NCI-H146 (cell line): ENCODE measurements around the gene SELENON.

ENCODE experiments used
- DNase-seq: peaks from one replicate; lab custom pipeline; 2025; lab: John Stamatoyannopoulos, UW

SELENON gene

DNA sequence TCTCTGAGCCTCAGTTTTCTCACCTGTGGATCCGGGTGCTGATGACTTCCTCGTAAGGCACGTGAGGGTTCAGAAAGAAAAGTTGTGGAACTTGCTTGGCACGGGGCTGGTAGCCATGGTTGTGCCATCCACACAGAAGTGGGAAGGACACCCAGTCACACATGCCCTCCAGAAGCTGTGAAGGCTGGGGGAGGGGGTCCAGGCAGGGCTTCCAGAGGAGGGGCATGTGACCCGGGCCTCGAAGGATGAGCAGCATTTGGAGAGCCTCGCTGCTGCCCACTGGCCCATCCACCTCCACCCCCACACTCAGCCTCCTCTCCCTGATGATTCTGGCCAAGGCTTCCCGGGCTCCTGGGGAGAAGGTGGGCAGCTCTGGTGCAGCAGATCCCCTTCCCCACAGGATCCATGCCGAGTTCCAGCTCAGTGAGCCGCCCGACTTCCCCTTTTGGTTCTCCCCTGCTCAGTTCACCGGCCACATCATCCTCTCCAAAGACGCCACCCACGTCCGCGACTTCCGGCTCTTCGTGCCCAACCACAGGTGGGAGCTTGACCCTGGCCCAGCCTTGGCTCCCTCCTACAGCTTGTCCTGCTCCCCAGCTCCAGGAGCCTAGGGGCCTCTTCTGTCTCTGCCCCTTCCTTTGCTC is 9.4 kb downstream of the SELENON start:
- no peak for DNase-seq

GRCh38 chr1:25809929-25810328 is 9.9 kb downstream of the SELENON start:
- DNase-seq = no peak

- DNase-seq = peak; percentile 52
These were observed 10.6 kb downstream of the SELENON start for GRCh38 chr1:25810341-25811299.

- DNase-seq = no peak
These were observed 11.5 kb downstream of the SELENON start for GRCh38 chr1:25811384-25812082.

GRCh38 chr1:25813071-25813733 is 13.2 kb downstream of the SELENON start:
- DNase-seq = no peak

DNA sequence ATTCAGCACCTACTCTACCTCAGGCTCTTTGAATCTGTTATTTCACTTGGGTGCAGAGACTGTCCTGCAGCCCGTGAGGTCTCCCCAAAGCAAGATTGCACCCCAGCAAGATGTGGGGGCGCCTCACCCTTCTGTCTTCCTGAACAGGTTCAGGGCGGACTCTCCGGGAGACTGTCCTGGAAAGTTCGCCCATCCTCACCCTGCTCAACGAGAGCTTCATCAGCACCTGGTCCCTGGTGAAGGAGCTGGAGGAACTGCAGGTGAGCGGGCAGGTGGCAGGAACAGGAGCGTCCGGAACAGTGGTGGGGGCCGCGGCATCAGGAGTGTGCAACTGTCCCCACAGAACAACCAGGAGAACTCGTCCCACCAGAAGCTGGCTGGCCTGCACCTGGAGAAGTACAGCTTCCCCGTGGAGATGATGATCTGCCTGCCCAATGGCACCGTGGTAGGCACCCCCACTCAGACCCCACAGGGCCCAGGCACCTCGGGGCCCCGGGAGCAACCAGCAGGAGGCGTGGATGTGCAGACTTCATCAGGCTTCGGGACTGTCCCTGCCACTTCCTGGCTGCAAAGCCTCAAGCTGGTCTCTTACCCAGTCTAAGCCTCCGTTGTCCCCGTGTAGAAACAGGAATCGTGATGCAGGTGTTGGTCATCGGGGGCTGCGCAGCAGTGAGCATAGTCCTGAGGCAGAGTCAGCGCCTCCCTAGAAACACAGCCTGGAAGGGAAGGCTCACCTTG is 13.9 kb downstream of the SELENON start:
- DNase-seq = no peak

DNA sequence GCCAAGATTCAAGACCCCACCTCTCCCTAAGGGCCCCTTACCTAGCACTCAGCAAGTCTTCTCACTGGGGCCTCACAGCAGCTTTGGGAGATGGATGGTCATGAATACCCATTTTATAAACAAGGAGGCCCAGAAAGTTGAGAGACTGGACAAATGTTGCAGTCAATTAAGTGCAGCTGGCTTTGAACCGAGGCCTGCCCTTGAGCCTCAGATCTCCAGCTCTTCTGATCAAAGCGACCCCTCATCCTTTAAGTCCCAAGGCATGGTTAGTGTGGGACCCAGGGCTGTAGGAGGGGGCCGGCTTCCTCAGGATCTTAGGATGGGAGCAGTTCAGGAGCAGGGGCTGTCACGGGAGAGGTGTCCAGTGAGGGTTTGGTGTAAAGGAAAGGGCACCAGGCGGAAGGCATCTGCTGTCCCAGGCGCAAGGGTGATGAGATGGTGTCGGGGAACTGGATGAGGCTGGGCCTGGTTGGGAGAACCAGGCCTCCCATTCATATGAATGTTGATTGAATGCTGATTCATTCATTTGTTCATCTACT is 14.6 kb downstream of the SELENON start:
- DNase-seq = no peak

DNA sequence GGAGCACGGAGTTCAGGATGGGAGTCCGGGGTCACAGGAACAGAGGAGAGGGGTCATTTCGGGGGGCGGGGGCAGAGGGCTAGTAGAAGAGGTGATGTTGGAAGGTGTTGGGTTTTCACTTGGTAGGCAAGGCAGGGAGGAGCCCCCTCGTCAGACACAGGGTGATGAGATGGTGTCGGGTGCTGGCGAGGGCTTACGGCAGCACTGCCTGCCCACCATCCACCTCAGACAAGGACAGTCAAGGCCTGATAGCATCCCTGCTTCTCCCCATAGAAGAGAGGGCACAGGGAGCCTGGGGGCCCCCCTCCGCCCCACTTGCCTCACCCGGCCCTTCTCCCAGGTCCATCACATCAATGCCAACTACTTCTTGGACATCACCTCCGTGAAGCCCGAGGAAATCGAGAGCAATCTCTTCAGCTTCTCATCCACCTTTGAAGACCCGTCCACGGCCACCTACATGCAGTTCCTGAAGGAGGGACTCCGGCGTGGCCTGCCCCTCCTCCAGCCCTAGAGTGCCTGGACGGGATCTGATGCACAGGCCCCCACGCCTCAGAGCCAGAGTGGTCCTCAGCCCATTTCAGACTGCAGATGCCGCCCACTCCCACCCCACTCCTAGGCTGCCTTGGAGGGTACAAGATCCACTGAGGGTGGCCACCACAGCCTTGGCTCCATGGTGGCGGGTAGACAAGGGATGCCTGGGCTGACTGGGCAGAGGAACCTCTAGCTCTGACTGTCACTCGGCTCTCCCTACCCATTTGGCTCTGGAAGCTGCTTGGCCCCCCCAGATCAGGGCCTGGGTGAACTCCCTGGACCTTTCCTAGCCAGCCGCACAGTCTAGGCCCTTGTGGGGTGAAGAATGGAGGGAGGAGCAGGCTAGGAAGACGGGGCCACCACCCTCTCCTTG is 15.5 kb downstream of the SELENON start:
- DNase-seq = no peak

GRCh38 chr1:25816112-25816718 is 16.2 kb downstream of the SELENON start:
- no peak for DNase-seq

GRCh38 chr1:25817840-25818501 is 18.0 kb downstream of the SELENON start:
- no peak for DNase-seq

DNA sequence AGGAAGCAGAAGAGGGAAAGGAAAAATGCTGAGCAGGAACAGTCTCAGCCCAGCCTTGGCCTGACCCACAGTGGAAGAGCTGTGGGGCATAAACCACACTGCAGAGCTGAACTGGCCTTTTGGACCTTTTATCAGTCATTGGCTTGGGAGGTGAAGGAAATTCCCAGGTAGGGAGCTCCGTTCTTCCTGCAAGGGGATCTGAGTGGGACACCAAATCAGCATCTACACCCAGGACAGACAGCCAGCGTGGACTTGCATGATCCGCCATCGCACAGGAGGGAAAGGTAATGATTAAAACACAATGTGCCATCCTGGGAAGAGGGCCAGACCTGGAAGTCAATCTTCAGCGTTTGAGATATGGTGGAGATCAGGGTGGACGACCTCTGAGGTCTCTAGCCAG is 18.6 kb downstream of the SELENON start:
- DNase-seq = no peak

GRCh38 chr1:25819491-25820246 is 19.7 kb downstream of the SELENON start, which contains the start of gene MTFR1L:
TSS of gene MTFR1L (plus strand) at chr1:25819954. CDS start at chr1:25823105, 3,151 bp downstream.
- peak; percentile 82 for DNase-seq

- DNase-seq = peak; percentile 68
These were observed 20.5 kb downstream of the SELENON start for GRCh38 chr1:25820247-25821111.

DNA sequence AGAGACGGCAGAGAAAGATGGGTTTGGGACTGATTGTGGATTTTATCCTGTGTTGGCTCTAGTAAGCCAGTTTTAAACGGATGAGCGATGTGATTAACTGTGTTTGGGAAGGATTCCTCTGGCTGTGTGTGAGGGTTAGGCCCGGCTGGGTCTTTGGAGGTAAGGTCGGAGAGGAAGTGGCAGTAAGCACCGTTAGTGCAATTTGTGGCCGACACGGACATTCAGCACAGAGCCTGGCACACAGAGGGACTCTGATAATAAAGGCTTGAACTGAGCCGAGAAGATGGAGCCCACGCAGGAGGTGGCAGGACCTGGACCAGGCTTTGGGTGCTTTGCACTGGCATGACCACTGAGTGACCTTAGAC is 21.1 kb downstream of the SELENON start:
- no peak for DNase-seq

DNA sequence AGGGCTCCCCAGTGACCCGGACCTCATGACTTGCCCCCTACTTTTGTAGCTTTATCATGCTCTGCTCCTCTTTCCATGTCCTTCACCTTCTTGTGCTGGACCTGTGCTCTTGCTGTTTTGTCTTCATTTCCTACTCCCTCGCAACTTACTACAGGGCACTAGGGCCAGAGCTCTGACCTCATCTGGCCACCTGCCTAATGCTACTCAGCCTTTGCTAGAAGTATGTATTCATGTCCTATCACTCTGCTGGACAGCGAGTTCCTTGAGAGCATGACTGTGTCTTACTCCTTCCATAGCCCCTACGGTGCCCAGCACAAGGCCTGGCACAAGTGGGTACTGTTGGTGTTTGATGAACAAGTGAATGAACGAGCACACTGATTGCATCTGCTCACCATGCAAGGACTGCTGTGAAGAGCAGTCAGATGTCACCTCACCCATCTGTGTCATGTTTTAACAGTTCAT is 21.7 kb downstream of the SELENON start:
- no peak for DNase-seq

- no peak for DNase-seq
These were observed 25.6 kb downstream of the SELENON start for GRCh38 chr1:25825605-25826004.

DNA sequence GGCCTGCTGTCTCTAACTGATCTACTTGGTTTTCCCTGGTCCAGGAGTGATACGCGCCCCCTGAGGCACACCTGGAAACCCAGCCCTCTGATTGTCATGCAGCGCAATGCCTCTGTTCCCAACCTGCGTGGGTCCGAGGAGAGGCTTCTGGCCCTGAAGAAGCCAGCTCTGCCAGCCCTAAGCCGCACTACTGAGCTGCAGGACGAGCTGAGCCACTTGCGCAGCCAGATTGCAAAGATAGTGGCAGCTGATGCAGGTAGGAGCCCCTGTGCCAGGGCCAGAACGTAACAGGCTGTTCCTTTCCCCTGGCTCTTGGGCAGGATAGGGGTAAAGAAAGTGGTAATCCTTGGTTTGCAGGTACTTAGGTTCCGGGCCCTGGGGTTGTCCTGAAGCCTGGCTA is 26.6 kb downstream of the SELENON start:
- DNase-seq = no peak
